Measurements from ENCODE around the gene EGFL7.

GRCh38 chr9:136622538-136622948, 40.2 kb upstream of the EGFL7 start:
- no peak for TF ChIP-seq EZH2 (IDR thresholded peaks at IDR 0.05; ENCODE audit: borderline replicate concordance, low read depth, low read length, poor library complexity, severe bottlenecking)
- TF ChIP-seq, protein P1, sequence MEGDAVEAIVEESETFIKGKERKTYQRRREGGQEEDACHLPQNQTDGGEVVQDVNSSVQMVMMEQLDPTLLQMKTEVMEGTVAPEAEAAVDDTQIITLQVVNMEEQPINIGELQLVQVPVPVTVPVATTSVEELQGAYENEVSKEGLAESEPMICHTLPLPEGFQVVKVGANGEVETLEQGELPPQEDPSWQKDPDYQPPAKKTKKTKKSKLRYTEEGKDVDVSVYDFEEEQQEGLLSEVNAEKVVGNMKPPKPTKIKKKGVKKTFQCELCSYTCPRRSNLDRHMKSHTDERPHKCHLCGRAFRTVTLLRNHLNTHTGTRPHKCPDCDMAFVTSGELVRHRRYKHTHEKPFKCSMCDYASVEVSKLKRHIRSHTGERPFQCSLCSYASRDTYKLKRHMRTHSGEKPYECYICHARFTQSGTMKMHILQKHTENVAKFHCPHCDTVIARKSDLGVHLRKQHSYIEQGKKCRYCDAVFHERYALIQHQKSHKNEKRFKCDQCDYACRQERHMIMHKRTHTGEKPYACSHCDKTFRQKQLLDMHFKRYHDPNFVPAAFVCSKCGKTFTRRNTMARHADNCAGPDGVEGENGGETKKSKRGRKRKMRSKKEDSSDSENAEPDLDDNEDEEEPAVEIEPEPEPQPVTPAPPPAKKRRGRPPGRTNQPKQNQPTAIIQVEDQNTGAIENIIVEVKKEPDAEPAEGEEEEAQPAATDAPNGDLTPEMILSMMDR (conservative IDR thresholded peaks at IDR 0.05; ENCODE audit: low read depth, low read length) = no peak
